GM18868 (cell line): ENCODE results near the gene ARHGEF4.

Experiments
- ATAC-seq: cut with Tn5 transposase; IDR thresholded peaks from one replicate; pipeline ENCODE4 v1.9.1; 2021; ENCODE audit warnings: mild to moderate bottlenecking, moderate library complexity; ENCODE audit not compliant: unreplicated experiment

ARHGEF4 gene

GRCh38 chr2:130819226-130819607, 17.5 kb upstream of the ARHGEF4 start:
- ATAC-seq: no peak

DNA sequence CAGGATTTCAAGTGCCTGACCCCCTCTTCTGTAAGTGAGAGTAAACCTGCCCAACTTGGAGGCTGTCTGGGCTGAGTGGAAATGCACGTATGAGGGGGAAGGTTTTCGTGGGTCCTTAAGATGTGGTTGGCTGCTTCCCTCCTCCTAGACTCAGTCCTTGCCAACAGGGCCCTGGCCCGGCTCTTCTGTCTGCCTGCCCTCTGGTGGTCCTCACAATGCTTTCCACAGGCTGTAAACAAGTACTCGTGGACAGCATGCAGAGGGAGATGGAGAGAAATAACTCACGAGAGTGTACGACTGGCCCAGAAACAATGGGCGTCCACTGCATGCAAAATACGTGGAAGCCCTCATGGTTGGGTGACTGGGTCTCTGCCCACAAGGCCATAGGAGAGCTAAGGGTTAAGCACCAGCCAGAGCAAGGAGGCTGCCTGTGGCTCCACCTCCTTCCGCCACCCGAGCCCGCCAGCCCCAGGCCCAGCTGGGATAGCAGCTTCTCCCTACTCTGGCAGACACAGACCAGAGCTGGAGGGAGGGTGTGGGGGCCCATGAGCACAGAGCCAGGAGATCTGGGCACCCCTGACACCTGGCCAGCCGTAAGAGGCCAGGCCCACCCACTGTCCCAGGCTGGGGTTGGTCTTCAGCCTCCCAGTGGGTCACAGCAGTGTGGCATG, 17.0 kb upstream of the ARHGEF4 start:
- no peak for ATAC-seq

DNA sequence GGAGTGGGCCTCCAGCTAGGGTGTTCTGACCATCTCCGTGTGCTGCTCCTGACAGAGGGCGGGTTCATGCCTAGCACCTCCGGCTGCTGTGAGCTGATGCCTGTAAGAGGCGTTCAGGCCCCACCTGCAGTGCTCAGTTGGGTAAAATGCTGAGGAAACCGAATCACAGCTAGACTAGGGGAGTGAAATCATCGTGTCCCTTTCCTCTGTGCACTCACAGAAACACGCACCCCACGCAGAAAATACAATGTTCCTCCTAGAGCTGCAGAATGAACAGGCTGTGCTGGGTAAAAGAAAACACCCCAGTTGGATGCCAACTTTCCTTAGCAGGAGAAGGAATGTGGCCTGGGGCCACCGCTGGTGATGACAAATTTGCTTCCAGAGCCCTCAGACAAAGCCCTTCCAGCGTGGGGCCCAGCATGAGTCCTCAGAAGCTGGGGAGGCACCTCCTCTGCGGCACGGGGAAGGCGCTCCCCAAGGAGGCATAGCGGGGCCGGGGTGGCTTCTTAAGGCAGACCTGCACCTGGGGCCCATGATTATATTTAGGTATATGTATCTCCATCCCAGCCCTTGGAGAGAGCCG, 16.3 kb upstream of the ARHGEF4 start:
- ATAC-seq: no peak

- no peak for ATAC-seq
These were observed 14.8 kb upstream of the ARHGEF4 start for GRCh38 chr2:130821867-130822266.

GRCh38 chr2:130822766-130823165, 13.9 kb upstream of the ARHGEF4 start:
- no peak for ATAC-seq

GRCh38 chr2:130823171-130823885, 13.4 kb upstream of the ARHGEF4 start:
- ATAC-seq: no peak

DNA sequence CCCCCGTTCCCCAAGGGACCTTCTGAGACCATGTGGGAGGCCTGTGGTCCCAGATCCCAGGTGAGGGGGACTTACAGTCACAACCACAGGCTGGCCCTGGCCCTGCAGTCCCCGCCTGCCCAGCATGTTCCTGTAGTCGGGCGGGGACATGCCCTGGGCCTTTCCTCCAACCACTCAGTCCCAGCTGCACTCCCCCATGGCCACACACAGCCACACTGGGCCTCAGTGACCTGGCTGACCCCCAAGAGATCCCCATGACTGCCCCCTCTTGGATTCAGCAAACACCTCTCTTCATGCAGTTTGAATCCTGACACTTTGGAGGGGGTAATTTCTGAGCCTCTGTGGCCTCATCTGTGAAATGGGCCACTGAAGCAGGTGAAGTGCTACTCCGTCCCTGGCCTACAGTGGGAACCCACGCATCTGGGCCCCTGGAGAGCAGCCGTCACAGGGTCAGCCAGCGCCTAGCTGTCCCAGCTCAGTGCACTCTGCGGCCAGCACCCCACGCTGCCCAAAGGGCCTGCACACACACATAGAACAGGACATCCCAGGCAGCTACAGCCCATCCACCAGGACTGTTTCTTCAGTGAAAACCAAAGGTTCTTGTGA, 12.7 kb upstream of the ARHGEF4 start:
- peak; percentile 44 for ATAC-seq

DNA sequence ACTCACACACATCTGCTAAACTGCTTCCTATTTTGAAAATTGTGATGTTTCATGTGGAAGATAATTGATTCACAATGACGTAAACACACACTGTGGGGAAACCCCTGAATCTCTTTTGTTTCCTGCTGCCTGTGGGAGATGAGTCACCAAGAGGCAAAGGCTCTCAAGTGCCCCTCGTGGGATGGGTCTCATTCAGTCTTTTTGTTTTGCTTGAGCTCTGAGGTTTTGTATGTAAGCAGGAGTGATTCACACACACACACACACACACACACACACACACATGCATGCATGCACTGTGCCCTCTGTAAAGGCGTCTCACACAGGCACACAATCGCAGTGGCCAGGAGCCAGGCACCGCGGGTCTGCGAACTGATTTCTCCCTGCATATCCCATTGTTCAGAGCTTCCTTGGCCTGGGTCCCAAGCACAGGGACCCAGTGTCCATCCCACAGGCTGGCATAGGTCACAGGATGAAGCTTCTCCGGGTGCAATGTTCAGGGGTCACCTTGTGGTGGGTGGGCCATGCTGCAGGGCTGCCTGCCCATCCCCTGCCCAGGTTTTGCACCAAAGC, 12.1 kb upstream of the ARHGEF4 start:
- ATAC-seq: peak; percentile 92

DNA sequence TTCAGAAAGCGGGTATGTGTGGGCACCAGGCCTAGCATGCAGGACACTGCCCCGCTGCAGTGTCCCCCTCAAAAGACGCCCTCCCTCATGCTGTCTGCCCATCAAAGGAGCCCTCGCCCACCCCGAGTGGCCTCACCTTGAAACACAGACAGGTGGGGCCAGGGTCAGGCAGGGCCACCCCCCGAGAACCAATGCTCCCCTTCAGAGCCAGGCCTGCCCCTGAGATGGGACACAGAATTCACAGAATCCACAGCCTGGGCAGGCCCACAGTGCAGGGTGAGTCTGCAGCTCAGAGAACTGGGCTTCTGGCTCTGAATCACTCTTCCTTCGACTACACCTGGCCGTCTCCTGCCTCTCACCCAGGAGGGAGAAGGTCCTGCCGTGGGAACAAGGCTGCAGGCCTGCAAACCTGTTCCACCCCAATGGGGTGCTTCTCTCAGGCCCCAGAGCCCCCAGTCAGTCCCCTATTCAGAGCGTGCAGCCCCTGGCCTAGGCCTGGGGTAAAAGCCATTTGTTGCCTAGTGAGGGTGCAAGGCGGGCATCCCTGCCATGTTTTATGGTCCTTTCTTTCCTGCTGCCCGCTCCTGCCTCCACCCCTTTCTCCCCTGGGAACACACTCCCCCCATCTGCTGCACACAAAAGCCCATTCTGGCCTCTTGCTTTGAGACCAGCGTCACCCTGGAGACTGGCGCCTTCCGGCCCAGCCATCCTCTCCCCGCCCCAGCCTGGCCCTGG, 11.3 kb upstream of the ARHGEF4 start:
- ATAC-seq: no peak

- ATAC-seq: no peak
These were observed 10.8 kb upstream of the ARHGEF4 start for GRCh38 chr2:130825966-130826253.

GRCh38 chr2:130826419-130826818, 10.3 kb upstream of the ARHGEF4 start:
- no peak for ATAC-seq

- ATAC-seq: no peak
These were observed 9.8 kb upstream of the ARHGEF4 start for GRCh38 chr2:130826821-130827501.

GRCh38 chr2:130827502-130828251, 9.0 kb upstream of the ARHGEF4 start:
- ATAC-seq: no peak

GRCh38 chr2:130828461-130828860, 8.3 kb upstream of the ARHGEF4 start:
- ATAC-seq: no peak

DNA sequence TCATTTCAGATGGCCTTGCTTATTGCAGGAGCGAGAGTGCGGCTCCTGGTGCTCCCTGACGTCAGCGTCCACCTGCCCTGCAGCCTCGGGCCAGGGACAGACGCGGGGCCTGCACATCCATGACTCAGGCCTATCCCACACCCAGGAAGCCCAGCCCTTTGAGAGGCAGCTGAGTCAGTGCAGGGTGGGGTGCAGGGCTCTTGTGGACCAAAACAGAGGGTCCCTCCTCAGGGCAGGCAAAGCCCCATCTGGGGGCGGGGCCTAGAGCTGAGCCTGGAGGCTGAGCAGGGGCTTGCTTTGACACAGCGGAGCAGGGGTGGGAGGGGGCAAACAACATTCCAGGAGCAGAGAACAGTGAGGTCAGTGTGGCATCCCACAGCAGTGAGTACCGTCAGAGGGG, 7.7 kb upstream of the ARHGEF4 start:
- no peak for ATAC-seq

GRCh38 chr2:130830538-130830937, 6.2 kb upstream of the ARHGEF4 start:
- ATAC-seq: no peak

DNA sequence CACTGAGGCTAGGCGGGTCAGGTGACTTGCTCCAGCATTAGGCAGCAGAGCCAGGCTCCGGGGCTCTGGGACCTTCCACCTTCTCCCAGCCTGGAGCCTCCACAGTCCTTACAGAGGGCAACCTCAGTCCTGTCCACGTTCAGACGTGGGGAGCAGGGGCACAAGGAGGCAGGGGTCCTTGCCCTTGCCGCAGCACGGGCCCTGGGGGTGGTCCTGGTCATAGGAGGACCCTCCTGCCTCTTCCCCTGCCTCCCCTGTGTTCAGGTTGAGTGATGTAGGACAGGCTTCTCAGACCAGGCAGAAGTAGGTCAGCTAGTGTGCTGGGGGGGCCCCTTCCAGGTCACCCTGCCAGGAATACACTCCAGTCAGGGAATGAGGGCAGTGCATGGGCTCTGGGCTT, 5.4 kb upstream of the ARHGEF4 start:
- no peak for ATAC-seq

- no peak for ATAC-seq
These were observed 4.3 kb upstream of the ARHGEF4 start for GRCh38 chr2:130832296-130832940.
